HCT116 (cell line): ENCODE data around the gene SPRY4. TPM values are rescaled to one million over a fixed set of nuclear protein-coding genes. Genes with fewer than 3 reads are reported as not detected.

Source experiments
- ATAC-seq: fragments of 200-7000 bp; cut with Tn5 transposase; 2 replicates; pipeline ENCODE4 v1.9.1; 2020; ENCODE audit warnings: mild to moderate bottlenecking, moderate library complexity
- BruUV-seq: library from RNA; stranded (reverse); fragments of 400-500 nt; replicated peaks from 2 replicates; lab custom pipeline; 2021; lab: Mats Ljungman, UMichigan
- CTCF ChIA-PET: fragments of 300-600 bp; sonication (Branson Sonifier 250); formaldehyde crosslinking; loops from one replicate; lab custom pipeline; 2021; ENCODE audit warnings: antibody characterized with exemption; lab: Charles Lee
- POLR2A ChIA-PET: fragments of 300-600, 350-600 bp; sonication (Branson Sonifier 250); formaldehyde crosslinking; loops from one replicate; lab custom pipeline; 2021; ENCODE audit warnings: antibody characterized with exemption; lab: Charles Lee
- RAD21 ChIA-PET, 2 experiments: fragments of 300-600 bp; sonication (Branson Sonifier 250); formaldehyde crosslinking; loops; one replicate each; lab custom pipeline; 2023; ENCODE audit warnings: low total read pairs in 2 of 2; ENCODE audit not compliant: uncharacterized antibody in 2 of 2, unreplicated experiment in 2 of 2, low non-redundant PET in 1 of 2; lab: Charles Lee
- DNase-seq: peaks from one replicate; pipeline ENCODE4 v3.0.0-alpha.2; 2010; ENCODE audit warnings: low read depth, low spot score
- H2AFZ ChIP-seq: fragments of 200-600 bp; shearing (Covaris generic), sonication (generic); 2 replicates; pipeline ENCODE4 v1.6.1; 2017; ENCODE audit warnings: low read depth, mixed run types, mixed read lengths, antibody characterized with exemption, low read length; ENCODE audit not compliant: poor library complexity, severe bottlenecking
- H3K27ac ChIP-seq: 2 replicates; pipeline ENCODE4 v1.5.1; 2012; ENCODE audit warnings: low read depth, low read length
- H3K27me3 ChIP-seq: fragments of 200-600 bp; sonication (generic); 2 replicates; pipeline ENCODE4 v1.6.1; 2016; ENCODE audit warnings: mixed run types, low read length, mixed read lengths; ENCODE audit not compliant: insufficient read depth
- H3K36me3 ChIP-seq, 2 experiments: fragments of 200-500 bp in 1 of 2; fragments of 200-600 bp in 1 of 2; sonication (Bioruptor generic) in 1 of 2; sonication (generic) in 1 of 2; 2 replicates each; pipeline versions ENCODE4 v1.5.1 to v1.6.1; 2014 to 2016; ENCODE audit warnings: low read length in 2 of 2, inconsistent platforms in 1 of 2, mixed read lengths in 1 of 2, mixed run types in 1 of 2; ENCODE audit not compliant: insufficient read depth in 2 of 2, control insufficient read depth in 1 of 2
- H3K4me1 ChIP-seq, 2 experiments: fragments of 200-600 bp in 1 of 2; sonication (generic) in 1 of 2; 2 replicates each; pipeline versions ENCODE4 v1.5.1 to v1.6.1; 2012 to 2017; ENCODE audit warnings: low read length in 2 of 2, inconsistent platforms in 1 of 2, mild to moderate bottlenecking in 1 of 2, mixed read lengths in 1 of 2, mixed run types in 1 of 2, moderate library complexity in 1 of 2; ENCODE audit not compliant: insufficient read depth in 2 of 2, control insufficient read depth in 1 of 2
- H3K4me2 ChIP-seq: fragments of 200-600 bp; sonication (generic); 2 replicates; pipeline ENCODE4 v1.6.1; 2017; ENCODE audit warnings: mixed run types, low read length, mixed read lengths
- H3K4me3 ChIP-seq, 2 experiments: fragments of 200-600 bp in 1 of 2; sonication (generic) in 1 of 2; replicated peaks in 1 of 2; 2 replicates each; pipeline ENCODE4 v1.5.1; 2011 to 2016; ENCODE audit warnings: low read length in 2 of 2, control low read depth in 1 of 2, low read depth in 1 of 2, mild to moderate bottlenecking in 1 of 2, mixed read lengths in 1 of 2, mixed run types in 1 of 2
- H3K79me2 ChIP-seq: fragments of 200-600 bp; sonication (generic); 2 replicates; pipeline ENCODE4 v1.6.1; 2017; ENCODE audit warnings: mild to moderate bottlenecking, mixed run types, low read length, moderate library complexity, mixed read lengths; ENCODE audit not compliant: insufficient read depth
- H3K9ac ChIP-seq: fragments of 200-600 bp; sonication (generic); 2 replicates; pipeline ENCODE4 v1.6.1; 2016; ENCODE audit warnings: low read length, mixed read lengths
- H3K9me2 ChIP-seq: fragments of 200-600 bp; sonication (generic), shearing (Covaris generic); 2 replicates; pipeline ENCODE4 v1.6.1; 2017; ENCODE audit warnings: mixed run types, mild to moderate bottlenecking, moderate library complexity; ENCODE audit not compliant: insufficient read depth
- H3K9me3 ChIP-seq, 2 experiments: fragments of 200-500 bp in 1 of 2; fragments of 200-600 bp in 1 of 2; sonication (Bioruptor generic) in 1 of 2; sonication (generic) in 1 of 2; 2 replicates each; pipeline ENCODE4 v1.6.1; 2014 to 2017; ENCODE audit warnings: low read length in 2 of 2, mixed read lengths in 2 of 2, inconsistent platforms in 1 of 2, low read depth in 1 of 2, mild to moderate bottlenecking in 1 of 2, mixed run types in 1 of 2, moderate library complexity in 1 of 2; ENCODE audit not compliant: control insufficient read depth in 1 of 2, insufficient read depth in 1 of 2
- H4K20me1 ChIP-seq: fragments of 200-600 bp; sonication (generic), shearing (Covaris generic); 2 replicates; pipeline ENCODE4 v1.6.1; 2017; ENCODE audit warnings: mixed run types, mild to moderate bottlenecking, moderate library complexity; ENCODE audit not compliant: insufficient read depth
- EGR1 ChIP-seq: IDR thresholded peaks from 2 replicates; pipeline ENCODE4 v1.6.1; 2012; ENCODE audit warnings: low read depth
- EZH2 ChIP-seq: fragments of 200-600 bp; sonication (generic); IDR thresholded peaks from 2 replicates; pipeline ENCODE4 v1.6.1; 2017; ENCODE audit warnings: antibody characterized with exemption, mixed run types
- EZH2phosphoT487 ChIP-seq: fragments of 200-600 bp; IDR thresholded peaks from 2 replicates; pipeline ENCODE4 v1.6.1; 2018; ENCODE audit warnings: antibody characterized with exemption, borderline replicate concordance
- JUND ChIP-seq: IDR thresholded peaks from 2 replicates; pipeline ENCODE4 v1.6.1; 2012
- POLR2A ChIP-seq: IDR thresholded peaks from 2 replicates; pipeline ENCODE4 v1.7.0; 2011; ENCODE audit warnings: borderline replicate concordance; ENCODE audit not compliant: insufficient read depth, insufficient read length; ENCODE audit errors: extremely low read depth
- RAD21 ChIP-seq: IDR thresholded peaks from 2 replicates; pipeline ENCODE4 v1.6.1; 2012; ENCODE audit warnings: low read depth, mild to moderate bottlenecking
- SP1 ChIP-seq: IDR thresholded peaks from 2 replicates; pipeline ENCODE4 v1.6.1; 2012; ENCODE audit warnings: low read depth
- intact Hi-C: fragments of 100-400 bp; cut with micrococcal nuclease; formaldehyde crosslinking; loops from 2 replicates; pipeline ENCODE4 v1.10.0; 2022
- total RNA-seq: library from RNA; stranded (reverse); gene quantifications from one replicate; pipeline ENCODE4 v1.2.1, GENCODE V29; 2021; ENCODE audit not compliant: unreplicated experiment
- TF ChIP-seq, protein P1 (sequence below): IDR thresholded peaks from 2 replicates; pipeline ENCODE4 v1.6.1; 2012; ENCODE audit warnings: low read depth
- TF ChIP-seq, protein P2 (sequence below): IDR thresholded peaks from 2 replicates; pipeline ENCODE4 v1.6.1; 2011; ENCODE audit warnings: mild to moderate bottlenecking, low read length, moderate library complexity; ENCODE audit not compliant: insufficient replicate concordance; ENCODE audit errors: extremely low read depth

Gene SPRY4
- total RNA-seq, 1 experiment from 2014 or later = 112 TPM

DNA sequence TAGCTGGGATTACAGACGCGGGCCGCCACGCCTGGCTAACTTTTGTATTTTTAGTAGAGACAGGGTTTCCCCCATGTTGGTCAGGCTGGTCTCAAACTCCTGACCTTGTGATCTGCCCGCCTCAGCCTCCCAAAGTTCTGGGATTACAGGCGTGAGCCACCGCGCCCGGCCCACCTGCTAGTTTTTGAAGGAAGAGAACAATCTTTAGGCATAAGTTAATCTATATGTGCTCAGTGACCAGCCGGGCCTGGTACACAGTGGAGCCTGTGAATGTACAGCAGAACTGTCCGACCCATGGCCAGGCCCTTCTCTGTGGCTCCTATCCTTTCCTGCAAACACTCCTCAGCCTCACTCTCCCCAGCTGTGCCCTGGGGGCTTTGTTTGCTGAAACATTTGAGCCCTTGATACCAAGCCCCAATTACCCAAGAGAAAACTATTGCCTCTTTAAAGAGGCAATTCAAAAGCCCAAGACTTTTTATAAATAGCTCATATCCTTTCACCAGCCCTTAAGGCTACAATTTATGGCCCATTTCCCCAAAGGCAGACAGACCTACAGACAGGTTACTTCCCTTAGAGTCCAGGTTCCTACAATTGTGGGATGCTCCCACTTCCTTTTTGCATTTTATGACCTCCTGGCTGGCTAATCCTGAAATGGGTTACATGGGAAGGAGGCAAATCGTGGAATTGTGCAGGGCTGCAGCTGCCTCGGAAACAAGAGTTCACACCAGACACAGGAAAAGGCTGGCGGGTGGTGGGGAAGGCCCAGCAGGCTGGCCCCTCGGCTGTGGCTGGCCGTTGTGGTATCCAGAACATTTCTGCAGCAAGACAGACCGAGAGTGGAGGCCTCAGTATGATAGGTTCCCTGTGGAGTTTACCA is 37.5 kb downstream of the SPRY4 start:
- no peak overlapping the region for H3K9ac ChIP-seq
- no peaks in the 10 kb centered on the region for H3K9me2 ChIP-seq
- 0 out of 2 replicates have a peak, but pooled peaks cover 3% of the 10 kb centered on the region for H3K79me2 ChIP-seq
- ATAC-seq (no peak), DNase-seq (no peak)
- no peaks in the 10 kb centered on the region for H4K20me1 ChIP-seq
- no TSS peak for BruUV-seq
- H3K27ac ChIP-seq = no peak overlapping the region
- TF ChIP-seq EGR1 = no peak
- TF ChIP-seq RAD21 = no peak
- TF ChIP-seq POLR2A = no peak
- TF ChIP-seq, protein P1, sequence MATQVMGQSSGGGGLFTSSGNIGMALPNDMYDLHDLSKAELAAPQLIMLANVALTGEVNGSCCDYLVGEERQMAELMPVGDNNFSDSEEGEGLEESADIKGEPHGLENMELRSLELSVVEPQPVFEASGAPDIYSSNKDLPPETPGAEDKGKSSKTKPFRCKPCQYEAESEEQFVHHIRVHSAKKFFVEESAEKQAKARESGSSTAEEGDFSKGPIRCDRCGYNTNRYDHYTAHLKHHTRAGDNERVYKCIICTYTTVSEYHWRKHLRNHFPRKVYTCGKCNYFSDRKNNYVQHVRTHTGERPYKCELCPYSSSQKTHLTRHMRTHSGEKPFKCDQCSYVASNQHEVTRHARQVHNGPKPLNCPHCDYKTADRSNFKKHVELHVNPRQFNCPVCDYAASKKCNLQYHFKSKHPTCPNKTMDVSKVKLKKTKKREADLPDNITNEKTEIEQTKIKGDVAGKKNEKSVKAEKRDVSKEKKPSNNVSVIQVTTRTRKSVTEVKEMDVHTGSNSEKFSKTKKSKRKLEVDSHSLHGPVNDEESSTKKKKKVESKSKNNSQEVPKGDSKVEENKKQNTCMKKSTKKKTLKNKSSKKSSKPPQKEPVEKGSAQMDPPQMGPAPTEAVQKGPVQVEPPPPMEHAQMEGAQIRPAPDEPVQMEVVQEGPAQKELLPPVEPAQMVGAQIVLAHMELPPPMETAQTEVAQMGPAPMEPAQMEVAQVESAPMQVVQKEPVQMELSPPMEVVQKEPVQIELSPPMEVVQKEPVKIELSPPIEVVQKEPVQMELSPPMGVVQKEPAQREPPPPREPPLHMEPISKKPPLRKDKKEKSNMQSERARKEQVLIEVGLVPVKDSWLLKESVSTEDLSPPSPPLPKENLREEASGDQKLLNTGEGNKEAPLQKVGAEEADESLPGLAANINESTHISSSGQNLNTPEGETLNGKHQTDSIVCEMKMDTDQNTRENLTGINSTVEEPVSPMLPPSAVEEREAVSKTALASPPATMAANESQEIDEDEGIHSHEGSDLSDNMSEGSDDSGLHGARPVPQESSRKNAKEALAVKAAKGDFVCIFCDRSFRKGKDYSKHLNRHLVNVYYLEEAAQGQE = no peak
- TF ChIP-seq EZH2 = no peak
- no peak for TF ChIP-seq EZH2phosphoT487
- no peak for TF ChIP-seq SP1
- TF ChIP-seq, protein P2, sequence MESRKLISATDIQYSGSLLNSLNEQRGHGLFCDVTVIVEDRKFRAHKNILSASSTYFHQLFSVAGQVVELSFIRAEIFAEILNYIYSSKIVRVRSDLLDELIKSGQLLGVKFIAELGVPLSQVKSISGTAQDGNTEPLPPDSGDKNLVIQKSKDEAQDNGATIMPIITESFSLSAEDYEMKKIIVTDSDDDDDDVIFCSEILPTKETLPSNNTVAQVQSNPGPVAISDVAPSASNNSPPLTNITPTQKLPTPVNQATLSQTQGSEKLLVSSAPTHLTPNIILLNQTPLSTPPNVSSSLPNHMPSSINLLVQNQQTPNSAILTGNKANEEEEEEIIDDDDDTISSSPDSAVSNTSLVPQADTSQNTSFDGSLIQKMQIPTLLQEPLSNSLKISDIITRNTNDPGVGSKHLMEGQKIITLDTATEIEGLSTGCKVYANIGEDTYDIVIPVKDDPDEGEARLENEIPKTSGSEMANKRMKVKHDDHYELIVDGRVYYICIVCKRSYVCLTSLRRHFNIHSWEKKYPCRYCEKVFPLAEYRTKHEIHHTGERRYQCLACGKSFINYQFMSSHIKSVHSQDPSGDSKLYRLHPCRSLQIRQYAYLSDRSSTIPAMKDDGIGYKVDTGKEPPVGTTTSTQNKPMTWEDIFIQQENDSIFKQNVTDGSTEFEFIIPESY = no peak
- TF ChIP-seq JUND = no peak
- H2AFZ ChIP-seq = no peak overlapping the region
- ChIA-PET POLR2A (interaction anchor here (0.7 kb wide), 1 partner anchor 40 kb away, joined by 3 read pairs; no protein-coding TSS in a partner anchor), CTCF (no interaction called here), RAD21 (no interaction called here)
- intact Hi-C loops = no loop called here
- no peak overlapping the region for H3K4me3 ChIP-seq
- peaks cover 0 to 4% of the 10 kb centered on the region in 2 experiments; a peak in 1 of 4 replicates for H3K36me3 ChIP-seq
- H3K4me1 ChIP-seq = peaks cover 8 to 11% of the 10 kb centered on the region in 2 experiments; a peak in 3 of 4 replicates
- H3K4me2 ChIP-seq = no peak overlapping the region
- no peaks in the 10 kb centered on the region for H3K27me3 ChIP-seq
- no peaks in the 10 kb centered on the region for H3K9me3 ChIP-seq
